Measurements from ENCODE around the gene FRY. TPM values are rescaled to one million over a fixed set of nuclear protein-coding genes. Genes with fewer than 3 reads are reported as not detected.
A peak's percentile ranks its signal among the peaks of the same experiment; 100 is the strongest.

FRY gene
- total RNA-seq, 1 experiment from 2014 or later: 3.5 TPM

- no peak for DNase-seq (ENCODE audit: low read depth)
Observed at GRCh38 chr13:32079587-32079986, 48.0 kb downstream of the FRY start.

- no peak for DNase-seq (ENCODE audit: low read depth)
Observed at GRCh38 chr13:32080328-32080744, 48.8 kb downstream of the FRY start.

- no peak for DNase-seq (ENCODE audit: low read depth)
Observed at GRCh38 chr13:32081591-32081990, 50.0 kb downstream of the FRY start.

- no peak for DNase-seq (ENCODE audit: low read depth)
Observed at GRCh38 chr13:32086366-32086765, 54.8 kb downstream of the FRY start.

- DNase-seq (ENCODE audit: low read depth): no peak
Observed at GRCh38 chr13:32086791-32087441, 55.3 kb downstream of the FRY start.

- DNase-seq (ENCODE audit: low read depth): no peak
Observed at GRCh38 chr13:32087955-32088747, 56.6 kb downstream of the FRY start.

- no peak for DNase-seq (ENCODE audit: low read depth)
Observed at GRCh38 chr13:32092496-32092895, 60.9 kb downstream of the FRY start.

GRCh38 chr13:32093006-32093405 is 61.4 kb downstream of the FRY start:
- DNase-seq (ENCODE audit: low read depth): no peak

GRCh38 chr13:32098272-32098671 is 66.7 kb downstream of the FRY start:
- DNase-seq (ENCODE audit: low read depth): peak; percentile 13

- no peak for DNase-seq (ENCODE audit: low read depth)
Observed at GRCh38 chr13:32105653-32106313, 74.2 kb downstream of the FRY start.

GRCh38 chr13:32107474-32107873 is 75.9 kb downstream of the FRY start:
- no peak for DNase-seq (ENCODE audit: low read depth)

GRCh38 chr13:32107973-32108372 is 76.4 kb downstream of the FRY start:
- DNase-seq (ENCODE audit: low read depth): no peak

GRCh38 chr13:32113532-32113931 is 82.0 kb downstream of the FRY start:
- DNase-seq (ENCODE audit: low read depth): no peak

- DNase-seq (ENCODE audit: low read depth): no peak
Observed at GRCh38 chr13:32114284-32114950, 82.8 kb downstream of the FRY start.

- no peak for DNase-seq (ENCODE audit: low read depth)
Observed at GRCh38 chr13:32115066-32115465, 83.5 kb downstream of the FRY start.

GRCh38 chr13:32116210-32116609 is 84.6 kb downstream of the FRY start:
- no peak for DNase-seq (ENCODE audit: low read depth)

- no peak for DNase-seq (ENCODE audit: low read depth)
Observed at GRCh38 chr13:32117001-32117400, 85.4 kb downstream of the FRY start.

- DNase-seq (ENCODE audit: low read depth): no peak
Observed at GRCh38 chr13:32117701-32118100, 86.1 kb downstream of the FRY start.

- DNase-seq (ENCODE audit: low read depth): no peak
Observed at GRCh38 chr13:32121316-32121715, 89.7 kb downstream of the FRY start.

GRCh38 chr13:32124743-32125142 is 93.2 kb downstream of the FRY start:
- no peak for DNase-seq (ENCODE audit: low read depth)

- no peak for DNase-seq (ENCODE audit: low read depth)
Observed at GRCh38 chr13:32125221-32125689, 93.7 kb downstream of the FRY start.

GRCh38 chr13:32125751-32126150 is 94.2 kb downstream of the FRY start:
- no peak for DNase-seq (ENCODE audit: low read depth)
